ENCODE results near the gene TSACC. TPM values are rescaled to one million over a fixed set of nuclear protein-coding genes. Genes with fewer than 3 reads are reported as not detected.
"Not testable (repeated sequence)": the region's sequence is repeated elsewhere in the genome, so short reads cannot be mapped to it uniquely, and the experiment has no call there.

TSACC gene
- total and polyA plus RNA-seq, 2 donors: 0.27 to 0.71 TPM

DNA sequence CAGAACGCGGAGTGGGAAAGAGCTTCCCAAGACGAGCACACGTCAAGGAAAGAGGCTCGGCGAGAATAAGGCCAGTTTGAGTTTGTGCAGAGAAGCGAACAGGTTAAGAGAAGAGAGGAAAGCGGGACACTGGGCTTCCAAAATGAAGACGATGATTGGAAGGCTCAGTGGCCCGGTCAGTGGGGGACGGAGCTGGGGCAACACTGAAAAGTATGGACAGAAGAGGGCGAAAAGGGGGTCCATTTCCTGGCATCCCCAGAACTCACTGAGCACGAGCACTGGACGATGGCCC lies 492 bp upstream of the TSACC start:
- DNase-seq (ENCODE audit: low read depth in 6 of 9, low spot score in 9 of 9): peak in 1 of 9 donors; percentile 34
- WGBS: under 1% methylated on average over 14 of the region's 14 CpGs
- H3K27ac ChIP-seq (ENCODE audit: low read depth in 1 of 2, low read length in 1 of 2): peak overlapping the region; percentile 59 to 83

DNA sequence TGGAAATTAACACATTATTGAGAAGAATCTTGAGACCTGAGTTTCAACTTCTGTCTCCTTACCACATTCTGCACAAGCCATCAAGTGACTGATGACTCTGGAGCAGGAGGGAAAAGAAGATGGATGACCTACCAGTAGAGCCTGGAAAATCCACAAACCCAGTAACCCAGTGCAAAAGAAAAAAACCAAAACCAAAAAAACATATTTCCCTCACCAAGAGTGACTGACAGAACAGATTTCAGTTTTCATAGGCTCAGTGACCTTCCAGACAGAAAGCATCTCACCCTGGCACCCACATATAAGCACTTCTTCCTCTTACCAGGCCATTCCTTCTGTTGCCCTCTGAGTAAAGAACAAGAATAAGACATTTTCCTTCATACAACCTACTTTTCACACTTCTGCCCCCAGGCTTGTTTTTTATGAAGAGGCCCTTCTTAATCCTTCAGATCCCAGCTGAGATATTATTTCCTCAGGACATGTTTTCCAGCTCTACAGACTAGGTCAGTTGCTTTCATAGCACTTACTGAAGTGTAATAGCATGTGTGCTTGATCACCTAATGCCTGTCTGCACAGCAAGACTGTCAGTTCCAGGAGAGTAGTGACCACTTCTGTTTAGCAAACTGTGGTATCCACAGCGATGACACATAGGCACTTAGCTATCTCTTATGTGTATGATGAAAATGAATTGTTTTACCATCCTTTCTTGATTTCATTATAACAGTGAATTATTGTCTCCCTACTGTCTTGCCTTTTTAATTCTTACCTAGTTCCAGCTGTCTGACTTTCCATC lies 4.0 kb downstream of the TSACC start:
- Histone ChIP-seq H3K4me1 (ENCODE audit: control insufficient read depth in 2 of 2, insufficient read depth in 2 of 2, low read length in 2 of 2) (peaks cover 0 to under 1% of the 10 kb centered on the region in 2 donors), H3K4me3 (ENCODE audit: low read length in 2 of 2) (no peak overlapping the region), H3K27me3 (ENCODE audit: control insufficient read depth in 2 of 2, insufficient read depth in 1 of 2, low read length in 1 of 2) (peaks cover 2 to 12% of the 10 kb centered on the region in 2 donors), H3K27ac (ENCODE audit: low read depth in 1 of 2, low read length in 1 of 2) (no peak overlapping the region), H3K9me3 (ENCODE audit: control insufficient read depth in 2 of 2, insufficient read depth in 1 of 2, low read length in 1 of 2) (no peaks in the 10 kb centered on the region), H3K36me3 (ENCODE audit: control insufficient read depth in 2 of 2, insufficient read depth in 2 of 2, low read length in 1 of 2) (no peaks in the 10 kb centered on the region)
- 98% methylated on average over 1 of the region's 1 CpG for WGBS
- no peak for DNase-seq (ENCODE audit: low read depth in 6 of 9, low spot score in 9 of 9)

More for the DNA sequence above, 492 bp upstream of the TSACC start:
- no peaks in the 10 kb centered on the region for H3K27me3 ChIP-seq (ENCODE audit: control insufficient read depth in 2 of 2, insufficient read depth in 1 of 2, low read length in 1 of 2)
- peak overlapping the region; percentile 72 to 81 for H3K4me3 ChIP-seq (ENCODE audit: low read length in 2 of 2)
- H3K36me3 ChIP-seq (ENCODE audit: control insufficient read depth in 2 of 2, insufficient read depth in 2 of 2, low read length in 1 of 2): peaks cover 21 to 26% of the 10 kb centered on the region in 2 donors
- H3K4me1 ChIP-seq (ENCODE audit: control insufficient read depth in 2 of 2, insufficient read depth in 2 of 2, low read length in 2 of 2): peaks cover 10 to 11% of the 10 kb centered on the region in 2 donors
- no peaks in the 10 kb centered on the region for H3K9me3 ChIP-seq (ENCODE audit: control insufficient read depth in 2 of 2, insufficient read depth in 1 of 2, low read length in 1 of 2)

DNA sequence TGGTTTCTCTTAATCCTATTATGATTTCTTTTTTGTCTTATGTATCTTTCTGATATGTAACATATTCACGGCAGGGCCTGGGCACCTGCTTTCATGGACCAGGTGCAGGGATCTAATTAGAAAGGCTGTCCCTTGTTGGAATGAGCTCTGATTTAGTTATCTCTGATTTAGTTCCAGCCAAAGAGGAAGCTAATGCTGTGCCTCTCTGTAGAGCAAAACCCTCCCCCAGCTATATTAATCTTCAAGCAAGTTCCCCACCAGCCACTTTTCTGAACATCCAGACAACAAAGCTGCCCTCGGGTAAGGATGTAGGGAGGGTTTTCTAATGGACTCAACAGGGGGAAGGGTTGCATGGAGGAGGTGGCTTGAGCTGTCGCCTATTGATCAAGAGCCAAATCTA lies 6.1 kb downstream of the TSACC start:
- Histone ChIP-seq H3K27ac (ENCODE audit: low read depth in 1 of 2, low read length in 1 of 2) (no peak overlapping the region), H3K4me3 (ENCODE audit: low read length in 2 of 2) (no peak overlapping the region), H3K9me3 (ENCODE audit: control insufficient read depth in 2 of 2, insufficient read depth in 1 of 2, low read length in 1 of 2) (no peaks in the 10 kb centered on the region), H3K4me1 (ENCODE audit: control insufficient read depth in 2 of 2, insufficient read depth in 2 of 2, low read length in 2 of 2) (no peaks in the 10 kb centered on the region), H3K27me3 (ENCODE audit: control insufficient read depth in 2 of 2, insufficient read depth in 1 of 2, low read length in 1 of 2) (peaks cover 2 to 20% of the 10 kb centered on the region in 2 donors), H3K36me3 (ENCODE audit: control insufficient read depth in 2 of 2, insufficient read depth in 2 of 2, low read length in 1 of 2) (no peaks in the 10 kb centered on the region)
- no peak for DNase-seq (ENCODE audit: low read depth in 6 of 9, low spot score in 9 of 9)
- 74% methylated on average over 3 of the region's 3 CpGs for WGBS

DNA sequence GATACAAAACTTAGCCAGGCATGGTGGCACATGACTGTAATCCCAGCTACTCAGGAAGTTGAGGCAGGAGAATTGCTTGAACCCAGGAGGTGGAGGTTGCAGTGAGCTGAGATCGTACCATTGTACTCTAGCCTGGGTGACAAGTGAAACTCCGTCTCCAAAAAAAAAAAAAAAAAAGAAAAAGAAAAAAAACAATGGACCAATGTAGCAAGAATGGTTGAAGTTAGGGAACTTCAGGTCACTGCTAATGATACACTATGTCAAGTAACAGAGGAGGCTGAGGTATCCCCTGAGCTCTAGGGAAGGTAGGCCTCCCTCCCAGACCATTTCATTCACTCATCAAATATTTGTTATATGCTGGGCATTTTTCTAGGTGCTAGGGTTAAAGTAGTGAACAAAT lies 7.7 kb downstream of the TSACC start:
- WGBS: 93% methylated on average over 2 of the region's 2 CpGs
- DNase-seq (ENCODE audit: low read depth in 6 of 9, low spot score in 9 of 9): not testable (repeated sequence)

DNA sequence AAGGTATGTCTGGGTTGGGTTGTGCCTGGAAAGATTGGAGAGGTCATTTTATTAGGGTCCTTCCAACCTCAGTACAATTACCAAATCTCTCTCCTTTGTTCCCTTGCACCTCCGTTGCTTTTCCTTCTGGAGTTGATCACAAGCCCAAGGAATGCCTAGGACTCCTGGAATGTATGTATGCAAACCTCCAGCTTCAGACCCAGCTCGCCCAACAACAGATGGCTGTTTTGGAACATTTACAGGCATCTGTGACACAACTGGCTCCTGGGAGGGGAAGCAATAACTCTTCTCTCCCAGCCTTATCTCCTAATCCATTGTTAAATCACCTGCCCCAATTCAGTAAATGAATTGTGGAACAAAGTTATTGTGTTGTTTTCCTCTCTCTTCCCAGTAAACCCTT lies 8.3 kb downstream of the TSACC start:
- H3K4me1 ChIP-seq (ENCODE audit: control insufficient read depth in 2 of 2, insufficient read depth in 2 of 2, low read length in 2 of 2): no peaks in the 10 kb centered on the region

More for the DNA sequence above, 7.7 kb downstream of the TSACC start:
- H3K27ac ChIP-seq (ENCODE audit: low read depth in 1 of 2, low read length in 1 of 2); H3K9me3 ChIP-seq (ENCODE audit: control insufficient read depth in 2 of 2, insufficient read depth in 1 of 2, low read length in 1 of 2); H3K36me3 ChIP-seq (ENCODE audit: control insufficient read depth in 2 of 2, insufficient read depth in 2 of 2, low read length in 1 of 2); H3K4me3 ChIP-seq (ENCODE audit: low read length in 2 of 2); H3K4me1 ChIP-seq (ENCODE audit: control insufficient read depth in 2 of 2, insufficient read depth in 2 of 2, low read length in 2 of 2): not testable (repeated sequence)
- H3K27me3 ChIP-seq (ENCODE audit: control insufficient read depth in 2 of 2, insufficient read depth in 1 of 2, low read length in 1 of 2): peaks cover 2 to 24% of the 10 kb centered on the region in 2 donors

DNA sequence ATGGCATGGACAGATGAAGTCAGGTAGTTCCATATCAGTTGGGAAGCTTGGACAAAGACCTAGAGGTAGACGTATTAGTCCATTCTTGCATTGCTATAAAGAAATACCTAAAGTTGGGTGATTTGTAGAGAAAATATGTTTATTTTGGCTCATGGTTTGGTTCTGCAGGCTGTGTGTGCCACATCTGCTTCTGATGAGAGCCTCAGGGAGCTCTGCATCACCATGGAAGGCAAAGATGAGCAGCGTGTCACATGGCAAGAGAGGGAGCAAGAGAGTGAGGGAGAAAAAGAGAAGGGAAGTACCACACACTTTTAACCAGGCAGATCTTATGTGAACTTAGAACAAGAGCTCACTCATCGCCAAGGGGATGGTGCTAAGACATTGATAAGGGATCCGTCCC lies 9.0 kb downstream of the TSACC start:
- H3K27me3 ChIP-seq (ENCODE audit: control insufficient read depth in 2 of 2, insufficient read depth in 1 of 2, low read length in 1 of 2): peaks cover 2 to 26% of the 10 kb centered on the region in 2 donors
- H3K27ac ChIP-seq (ENCODE audit: low read depth in 1 of 2, low read length in 1 of 2): no peak overlapping the region
- no peaks in the 10 kb centered on the region for H3K36me3 ChIP-seq (ENCODE audit: control insufficient read depth in 2 of 2, insufficient read depth in 2 of 2, low read length in 1 of 2)
- WGBS: 92% methylated on average over 4 of the region's 4 CpGs
- H3K4me1 ChIP-seq (ENCODE audit: control insufficient read depth in 2 of 2, insufficient read depth in 2 of 2, low read length in 2 of 2): no peaks in the 10 kb centered on the region
- H3K4me3 ChIP-seq (ENCODE audit: low read length in 2 of 2): no peak overlapping the region
- no peak for DNase-seq (ENCODE audit: low read depth in 6 of 9, low spot score in 9 of 9)
- no peaks in the 10 kb centered on the region for H3K9me3 ChIP-seq (ENCODE audit: control insufficient read depth in 2 of 2, insufficient read depth in 1 of 2, low read length in 1 of 2)

More for the DNA sequence above, 8.3 kb downstream of the TSACC start:
- Histone ChIP-seq H3K27ac (ENCODE audit: low read depth in 1 of 2, low read length in 1 of 2) (no peak overlapping the region), H3K36me3 (ENCODE audit: control insufficient read depth in 2 of 2, insufficient read depth in 2 of 2, low read length in 1 of 2) (no peaks in the 10 kb centered on the region), H3K4me3 (ENCODE audit: low read length in 2 of 2) (no peak overlapping the region), H3K9me3 (ENCODE audit: control insufficient read depth in 2 of 2, insufficient read depth in 1 of 2, low read length in 1 of 2) (no peaks in the 10 kb centered on the region), H3K27me3 (ENCODE audit: control insufficient read depth in 2 of 2, insufficient read depth in 1 of 2, low read length in 1 of 2) (peaks cover 2 to 24% of the 10 kb centered on the region in 2 donors)
- WGBS: 88% methylated on average over 2 of the region's 2 CpGs
- DNase-seq (ENCODE audit: low read depth in 6 of 9, low spot score in 9 of 9): no peak

DNA sequence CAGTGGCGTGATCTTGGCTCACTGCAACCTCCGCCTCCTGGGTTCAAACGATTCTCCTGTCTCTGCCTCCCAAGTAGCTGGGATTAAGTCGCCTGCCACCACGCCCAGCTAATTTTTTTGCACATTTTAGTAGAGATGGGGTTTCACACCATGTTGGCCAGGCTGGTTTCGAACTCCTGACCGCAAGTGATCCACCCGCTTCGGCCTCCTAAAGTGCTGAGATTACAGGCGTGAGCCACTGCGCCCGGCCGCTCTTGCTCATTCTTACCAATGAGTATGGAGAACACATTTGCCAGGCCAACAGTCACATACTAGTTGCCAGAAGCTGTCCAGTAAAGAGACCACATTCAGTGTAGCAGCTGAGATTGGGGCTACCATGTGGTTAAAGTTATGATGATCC lies 14.2 kb downstream of the TSACC start:
- not testable (repeated sequence) for DNase-seq (ENCODE audit: low read depth in 6 of 9, low spot score in 9 of 9)

DNA sequence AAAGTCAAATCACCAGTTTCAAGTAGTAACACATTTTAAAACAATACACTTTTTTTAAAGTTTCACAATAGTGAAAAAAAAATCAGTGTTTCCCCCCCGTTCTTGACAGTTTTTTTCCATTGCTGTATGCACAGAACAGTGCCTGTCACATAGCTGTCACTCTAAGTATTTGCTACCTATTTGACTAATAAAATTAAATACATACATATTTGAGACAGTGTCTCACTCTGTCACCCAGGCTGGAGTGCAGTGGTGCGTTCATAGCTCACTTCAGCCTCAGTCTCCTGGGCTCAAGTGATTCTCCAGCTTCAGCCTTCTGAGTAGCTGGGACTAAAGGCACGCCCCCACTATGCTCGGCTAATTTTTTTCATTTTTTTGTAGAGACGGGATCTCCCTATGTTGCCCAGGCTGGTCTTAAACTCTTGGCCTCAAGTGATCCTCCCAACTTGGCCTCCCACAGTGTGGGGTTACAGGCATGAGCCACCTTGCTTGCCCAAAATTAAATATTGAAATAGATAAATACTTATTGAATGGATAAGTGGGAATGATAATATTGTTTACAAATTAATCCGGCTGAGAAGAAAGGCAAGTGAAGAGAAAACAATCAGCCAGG lies 18.0 kb downstream of the TSACC start:
- no peak overlapping the region for H3K4me3 ChIP-seq (ENCODE audit: low read length in 2 of 2)
- no peaks in the 10 kb centered on the region for H3K9me3 ChIP-seq (ENCODE audit: control insufficient read depth in 2 of 2, insufficient read depth in 1 of 2, low read length in 1 of 2)
- no peaks in the 10 kb centered on the region for H3K4me1 ChIP-seq (ENCODE audit: control insufficient read depth in 2 of 2, insufficient read depth in 2 of 2, low read length in 2 of 2)
- 76% methylated on average over 6 of the region's 6 CpGs for WGBS
- H3K27me3 ChIP-seq (ENCODE audit: control insufficient read depth in 2 of 2, insufficient read depth in 1 of 2, low read length in 1 of 2): peaks cover 4 to 47% of the 10 kb centered on the region in 2 donors
- no peaks in the 10 kb centered on the region for H3K36me3 ChIP-seq (ENCODE audit: control insufficient read depth in 2 of 2, insufficient read depth in 2 of 2, low read length in 1 of 2)
- no peak for DNase-seq (ENCODE audit: low read depth in 6 of 9, low spot score in 9 of 9)
- no peak overlapping the region for H3K27ac ChIP-seq (ENCODE audit: low read depth in 1 of 2, low read length in 1 of 2)

More for the DNA sequence above, 14.2 kb downstream of the TSACC start:
- H3K36me3 ChIP-seq (ENCODE audit: control insufficient read depth in 2 of 2, insufficient read depth in 2 of 2, low read length in 1 of 2); H3K4me1 ChIP-seq (ENCODE audit: control insufficient read depth in 2 of 2, insufficient read depth in 2 of 2, low read length in 2 of 2); H3K27ac ChIP-seq (ENCODE audit: low read depth in 1 of 2, low read length in 1 of 2); H3K9me3 ChIP-seq (ENCODE audit: control insufficient read depth in 2 of 2, insufficient read depth in 1 of 2, low read length in 1 of 2); H3K4me3 ChIP-seq (ENCODE audit: low read length in 2 of 2): not testable (repeated sequence)
- WGBS: 96% methylated on average over 13 of the region's 13 CpGs
- peaks cover 4 to 32% of the 10 kb centered on the region in 2 donors for H3K27me3 ChIP-seq (ENCODE audit: control insufficient read depth in 2 of 2, insufficient read depth in 1 of 2, low read length in 1 of 2)

DNA sequence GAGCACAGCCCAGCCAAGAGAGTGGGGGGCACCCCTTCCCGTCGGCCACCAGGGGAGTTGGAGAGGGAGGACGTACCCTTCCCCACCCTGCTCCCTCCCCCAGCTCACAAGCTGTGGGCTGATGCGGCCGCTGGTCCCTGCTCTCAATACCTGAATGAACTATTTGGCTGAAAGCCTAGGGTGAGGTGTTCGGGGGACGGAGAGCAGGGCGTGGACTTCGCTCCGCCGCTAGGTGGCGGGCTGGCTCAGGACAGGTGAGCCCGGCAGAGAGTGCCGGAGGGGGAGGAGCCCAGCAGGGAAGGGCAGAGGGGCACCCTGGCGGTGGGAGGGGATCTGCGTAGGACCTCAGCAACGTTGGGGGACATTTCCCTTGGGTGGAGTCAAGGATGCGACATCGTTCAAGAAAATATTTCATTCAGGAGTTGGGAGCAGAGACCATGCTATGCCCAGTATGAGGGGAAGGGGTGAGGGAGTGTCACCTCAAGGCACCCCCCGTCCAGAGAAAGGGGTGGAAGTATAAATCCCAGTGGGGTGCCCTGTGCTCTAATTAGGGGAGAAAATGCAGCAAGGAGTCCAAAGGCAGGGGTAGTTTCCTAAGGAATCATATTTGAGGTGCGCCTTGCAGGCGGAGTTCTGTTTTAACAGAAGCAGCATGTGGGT lies 18.7 kb downstream of the TSACC start:
- no peak overlapping the region for H3K27ac ChIP-seq (ENCODE audit: low read depth in 1 of 2, low read length in 1 of 2)
- no peaks in the 10 kb centered on the region for H3K9me3 ChIP-seq (ENCODE audit: control insufficient read depth in 2 of 2, insufficient read depth in 1 of 2, low read length in 1 of 2)
- H3K4me3 ChIP-seq (ENCODE audit: low read length in 2 of 2): no peak overlapping the region
- peak in 8 of 9 donors; percentile 13 to 71 (median 43) for DNase-seq (ENCODE audit: low read depth in 6 of 9, low spot score in 9 of 9)
- 11% methylated on average over 22 of the region's 22 CpGs for WGBS
- no peaks in the 10 kb centered on the region for H3K36me3 ChIP-seq (ENCODE audit: control insufficient read depth in 2 of 2, insufficient read depth in 2 of 2, low read length in 1 of 2)
- H3K27me3 ChIP-seq (ENCODE audit: control insufficient read depth in 2 of 2, insufficient read depth in 1 of 2, low read length in 1 of 2): peaks cover 4 to 45% of the 10 kb centered on the region in 2 donors
- no peaks in the 10 kb centered on the region for H3K4me1 ChIP-seq (ENCODE audit: control insufficient read depth in 2 of 2, insufficient read depth in 2 of 2, low read length in 2 of 2)

Measured in thymus (tissue), 11 donors.